OCI-LY3 (cell line): ENCODE measurements around the gene NCLN.

Experiments used
- CTCF ChIP-seq: fragments of 200-600, 300-600 bp; sonication (generic); IDR thresholded peaks from 2 replicates; pipeline ENCODE4 v1.5.1; 2014; ENCODE audit warnings: antibody characterized with exemption, low read length, low read depth
- EZH2phosphoT487 ChIP-seq: fragments of 200-600 bp; shearing (Covaris generic); IDR thresholded peaks from 2 replicates; pipeline ENCODE4 v1.6.1; 2018; ENCODE audit warnings: antibody characterized with exemption, mixed run types, low read depth

GRCh38 chr19:3233116-3233515, 47.4 kb downstream of the NCLN start:
- no peak for TF ChIP-seq CTCF
- TF ChIP-seq EZH2phosphoT487: no peak
